Small intestine (tissue), 7 donors: ENCODE measurements around the gene ADRA2C. TPM values are rescaled to one million over a fixed set of nuclear protein-coding genes. Genes with fewer than 3 reads are reported as not detected.

Experiments
- DNase-seq, 2 donors: peaks; one replicate each; pipeline versions ENCODE4 v3.0.0 to v3.0.0-alpha.2; 2013
- FAIRE-seq: peaks from 2 replicates; lab custom pipeline; 2012; peaks lifted over from hg19 to GRCh38; lab: Jason Lieb, UNC
- H3K27ac ChIP-seq, 3 donors: one replicate each; pipeline ENCODE4 v1.5.1; 2013; ENCODE audit warnings: low read length in 2 of 3, mild to moderate bottlenecking in 2 of 3, control low read depth in 1 of 3, inconsistent platforms in 1 of 3, low read depth in 1 of 3, moderate library complexity in 1 of 3
- H3K27me3 ChIP-seq, 3 donors: one replicate each; pipeline ENCODE4 v1.6.1; 2013; ENCODE audit warnings: low read length in 3 of 3, inconsistent platforms in 1 of 3; ENCODE audit not compliant: control insufficient read depth in 3 of 3, insufficient read depth in 3 of 3
- H3K36me3 ChIP-seq, 3 donors: one replicate each; pipeline ENCODE4 v1.6.1; 2013; ENCODE audit warnings: low read length in 3 of 3, inconsistent platforms in 1 of 3, low read depth in 1 of 3, mild to moderate bottlenecking in 1 of 3, moderate library complexity in 1 of 3; ENCODE audit not compliant: control insufficient read depth in 3 of 3, insufficient read depth in 2 of 3
- H3K4me1 ChIP-seq, 3 donors: one replicate each; pipeline ENCODE4 v1.6.1; 2013; ENCODE audit warnings: low read length in 2 of 3, inconsistent platforms in 1 of 3, low read depth in 1 of 3, mild to moderate bottlenecking in 1 of 3, moderate library complexity in 1 of 3; ENCODE audit not compliant: control insufficient read depth in 3 of 3, insufficient read depth in 2 of 3
- H3K4me3 ChIP-seq, 3 donors: one replicate each; pipeline ENCODE4 v1.5.1; 2013; ENCODE audit warnings: low read length in 3 of 3, control low read depth in 1 of 3, inconsistent platforms in 1 of 3, low read depth in 1 of 3, mild to moderate bottlenecking in 1 of 3, moderate library complexity in 1 of 3
- H3K9me3 ChIP-seq, 2 donors: one replicate each; pipeline ENCODE4 v1.6.1; 2013; ENCODE audit warnings: low read depth in 1 of 2, low read length in 1 of 2; ENCODE audit not compliant: control insufficient read depth in 2 of 2, insufficient read depth in 1 of 2
- WGBS, 3 donors: extraction: QIAGEN DNeasy Blood & Tissue Kit; methylation state at CpG; one replicate each; pipeline ENCODE4 v1.1.7; 2013; 5-methylcytosine and 5-hydroxymethylcytosine counted together
- polyA plus RNA-seq, 4 donors: library from polyadenylated mRNA; stranded (reverse) in 3 of 4; unstranded in 1 of 4; fragments of 200-250 nt in 3 of 4; fragments of 120-200 nt in 1 of 4; gene quantifications; one replicate each; pipeline versions ENCODE4 v1.2.1 to v1.2.3, GENCODE V29; 2013
- donor health status: healthy with polysubstance abuse.
- donor health status: control.
- donor health status: control.
- donor health status: Bipolar disorder and iron deficiency.
- donor health status: healthy.

ADRA2C gene
- polyA plus RNA-seq, 4 donors = 0.21 to 4.6 TPM; not detected in 2

DNA sequence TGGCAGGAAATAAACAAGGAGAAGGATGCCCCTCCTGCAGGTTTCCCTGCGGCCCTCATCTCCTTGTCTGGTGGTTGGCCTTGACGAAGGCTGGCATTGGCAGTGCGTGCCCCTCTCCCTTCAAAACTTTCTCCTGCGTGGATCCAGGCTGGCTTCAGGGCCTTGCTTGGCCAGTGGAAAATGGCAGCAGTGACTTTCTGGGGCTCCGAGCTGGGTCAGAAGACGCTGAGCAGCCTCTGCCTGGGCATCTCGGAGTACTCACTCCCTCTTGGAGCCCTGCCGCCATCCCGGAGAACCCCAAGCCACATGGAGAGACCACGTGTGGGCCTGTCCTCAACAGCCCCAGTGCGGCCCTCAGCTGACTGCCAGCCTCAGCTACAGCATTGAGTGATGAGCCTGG lies 39.5 kb downstream of the ADRA2C start:
- H3K4me1 ChIP-seq = no peaks in the 10 kb centered on the region
- peaks cover 0 to 6% (median 2%) of the 10 kb centered on the region in 3 donors for H3K27me3 ChIP-seq
- H3K9me3 ChIP-seq = no peaks in the 10 kb centered on the region
- H3K36me3 ChIP-seq = no peaks in the 10 kb centered on the region
- DNase-seq (no peak), FAIRE-seq (no peak)
- H3K27ac ChIP-seq = no peak overlapping the region
- no peak overlapping the region for H3K4me3 ChIP-seq
- WGBS, 3 donors = 88 to 91% (median 89%) methylated on average over 11 of the region's 11 CpGs

DNA sequence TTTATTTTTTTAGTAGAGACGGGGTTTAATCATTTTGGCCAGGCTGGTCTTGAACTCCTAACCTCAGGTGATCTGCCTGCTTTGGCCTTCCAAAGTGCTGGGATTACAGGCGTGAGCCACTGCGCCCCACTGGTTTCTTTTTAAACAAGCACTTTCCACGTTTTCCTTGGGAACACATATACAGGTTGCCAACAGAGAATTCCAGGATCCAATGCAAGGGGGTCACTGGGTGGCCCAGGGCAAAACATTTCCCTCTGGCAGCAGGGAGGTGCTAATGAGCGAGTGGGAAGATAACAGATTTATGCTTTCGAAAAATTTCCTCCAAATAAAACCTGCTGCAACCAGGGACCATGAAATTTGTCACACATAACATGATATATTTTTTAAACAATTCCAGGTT lies 41.1 kb downstream of the ADRA2C start:
- FAIRE-seq (no peak), DNase-seq (no peak)
- Histone ChIP-seq H3K36me3 (no peaks in the 10 kb centered on the region), H3K27ac (no peak overlapping the region), H3K27me3 (peaks cover 0 to 5% (median 2%) of the 10 kb centered on the region in 3 donors), H3K4me3 (no peak overlapping the region), H3K9me3 (no peaks in the 10 kb centered on the region), H3K4me1 (no peaks in the 10 kb centered on the region)
- WGBS, 3 donors = 44 to 53% (median 48%) methylated on average over 6 of the region's 6 CpGs

DNA sequence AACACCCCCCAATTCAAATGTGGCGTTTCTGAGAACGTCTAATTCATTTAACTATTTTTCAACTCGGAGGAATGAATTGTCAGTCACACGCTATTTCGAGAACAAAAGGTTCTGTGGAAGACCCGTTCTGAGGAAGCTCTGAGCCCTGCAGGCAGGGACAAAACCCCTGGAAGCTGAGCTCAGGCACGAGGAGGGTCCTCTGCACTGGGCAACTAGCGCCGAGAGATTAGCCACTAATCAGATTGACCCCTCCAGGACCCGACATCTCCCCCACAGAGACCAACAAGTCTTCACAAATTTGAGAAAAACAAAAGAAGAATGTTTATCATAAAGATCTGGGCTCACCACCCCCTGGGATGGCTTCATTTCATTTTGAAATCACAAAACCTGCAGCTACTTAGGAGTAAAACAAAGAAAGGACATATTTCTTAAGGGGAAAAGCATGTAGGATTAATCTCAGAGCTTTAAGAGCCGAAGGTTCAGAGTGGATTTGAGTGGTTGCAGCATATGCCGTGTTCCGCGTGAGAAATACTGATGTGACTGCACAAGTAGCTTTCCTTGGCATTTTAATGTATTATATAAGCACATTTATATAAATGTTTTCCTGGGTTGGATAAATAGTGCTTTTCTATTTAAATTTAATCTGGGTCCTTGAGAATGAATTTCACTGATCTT lies 41.8 kb downstream of the ADRA2C start:
- no peak overlapping the region for H3K27ac ChIP-seq
- H3K9me3 ChIP-seq = no peaks in the 10 kb centered on the region
- DNase-seq (no peak), FAIRE-seq (no peak)
- 24 to 31% (median 28%) methylated on average over 14 of the region's 14 CpGs for WGBS, 3 donors
- H3K27me3 ChIP-seq = peaks cover 0 to 2% (median 2%) of the 10 kb centered on the region in 3 donors
- no peak overlapping the region for H3K4me3 ChIP-seq
- H3K36me3 ChIP-seq = no peaks in the 10 kb centered on the region
- H3K4me1 ChIP-seq = no peaks in the 10 kb centered on the region

DNA sequence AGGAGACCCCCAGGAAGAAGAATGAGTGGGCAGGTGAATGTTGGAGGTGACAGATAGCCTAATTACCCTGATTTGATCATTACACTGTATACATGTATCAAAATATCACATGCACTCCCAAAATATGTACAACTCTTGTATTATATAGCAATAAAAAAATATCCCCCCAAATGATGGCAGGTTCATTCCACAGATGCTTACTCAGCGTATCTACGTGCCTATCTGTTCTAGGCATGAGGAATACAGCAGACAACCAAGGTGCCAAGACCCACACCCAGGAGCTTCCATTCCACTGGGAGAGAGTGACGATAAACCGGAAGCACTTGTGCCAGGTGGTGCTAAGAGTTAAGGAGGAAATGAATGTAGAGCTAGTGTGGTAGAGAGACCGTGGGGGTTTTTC lies 42.4 kb downstream of the ADRA2C start:
- DNase-seq = no peak
- no peak for FAIRE-seq
- Histone ChIP-seq H3K9me3 (no peaks in the 10 kb centered on the region), H3K36me3 (no peaks in the 10 kb centered on the region), H3K4me1 (no peaks in the 10 kb centered on the region), H3K4me3 (no peak overlapping the region), H3K27me3 (peaks cover 0 to 2% (median 2%) of the 10 kb centered on the region in 3 donors), H3K27ac (no peak overlapping the region)
- 66 to 69% (median 67%) methylated on average over 5 of the region's 5 CpGs for WGBS, 3 donors

DNA sequence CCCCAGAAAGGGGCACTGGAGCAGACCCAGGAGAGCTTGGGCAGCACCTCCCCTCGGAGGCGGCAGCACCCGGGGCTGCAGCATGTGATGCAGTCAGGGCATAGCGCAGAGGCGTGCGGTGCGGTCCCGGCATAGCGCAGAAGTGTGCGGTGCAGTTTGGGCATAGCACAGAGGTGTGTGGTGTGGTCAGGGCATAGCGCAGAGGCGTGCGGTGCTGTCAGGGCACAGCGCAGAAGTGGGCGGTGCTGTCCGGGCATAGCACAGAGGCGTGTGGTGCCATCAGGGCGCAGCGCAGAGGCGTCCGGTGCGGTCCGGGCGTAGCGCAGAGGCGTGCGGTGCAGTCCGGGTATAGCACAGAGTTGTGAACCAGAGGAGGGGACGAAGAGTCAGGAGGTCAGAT lies 42.8 kb downstream of the ADRA2C start:
- H3K4me3 ChIP-seq = no peak overlapping the region
- no peaks in the 10 kb centered on the region for H3K36me3 ChIP-seq
- peaks cover 0 to 2% (median 2%) of the 10 kb centered on the region in 3 donors for H3K27me3 ChIP-seq
- no peaks in the 10 kb centered on the region for H3K9me3 ChIP-seq
- 92 to 93% (median 92%) methylated on average over 28 to 29 of the region's 29 CpGs for WGBS, 3 donors
- H3K27ac ChIP-seq = no peak overlapping the region
- no peak for FAIRE-seq
- no peak for DNase-seq
- H3K4me1 ChIP-seq = no peaks in the 10 kb centered on the region

DNA sequence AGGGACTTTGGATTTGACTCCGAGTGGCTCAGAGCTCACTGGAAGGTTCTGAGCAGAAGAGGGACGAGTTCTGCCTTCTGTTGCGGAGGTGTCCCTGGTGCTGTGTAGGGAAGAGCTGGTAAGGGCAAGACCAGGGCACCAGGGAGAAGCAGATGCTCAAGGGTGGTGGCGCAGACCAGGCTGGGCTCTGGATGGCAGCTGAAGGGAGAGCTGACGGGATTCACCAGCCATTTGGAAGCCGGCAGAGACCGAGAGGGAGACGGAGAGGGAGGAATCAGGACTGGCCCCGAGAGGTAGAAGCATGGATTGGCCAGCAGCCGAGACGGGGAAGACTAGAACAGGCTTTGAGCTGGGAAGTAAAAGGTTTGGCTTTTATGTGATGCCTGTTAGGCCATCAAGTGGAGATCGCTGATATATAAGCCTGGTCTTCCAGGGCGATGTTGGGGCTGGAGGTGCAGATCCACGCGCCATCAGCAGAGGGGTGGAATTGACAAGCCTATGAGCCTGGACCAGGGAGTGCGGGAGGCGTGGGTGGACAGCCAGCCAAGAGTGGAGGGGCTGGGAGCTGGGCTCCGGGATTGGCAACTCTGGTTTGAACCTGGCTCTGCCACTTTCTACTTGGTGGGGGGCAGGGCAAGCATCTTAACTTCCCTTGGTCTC lies 43.4 kb downstream of the ADRA2C start:
- peaks cover 0 to 2% (median 2%) of the 10 kb centered on the region in 3 donors for H3K27me3 ChIP-seq
- no peaks in the 10 kb centered on the region for H3K36me3 ChIP-seq
- DNase-seq = no peak
- no peaks in the 10 kb centered on the region for H3K9me3 ChIP-seq
- no peaks in the 10 kb centered on the region for H3K4me1 ChIP-seq
- H3K27ac ChIP-seq = no peak overlapping the region
- FAIRE-seq = no peak
- 74 to 76% (median 76%) methylated on average over 18 of the region's 18 CpGs for WGBS, 3 donors
- no peak overlapping the region for H3K4me3 ChIP-seq

DNA sequence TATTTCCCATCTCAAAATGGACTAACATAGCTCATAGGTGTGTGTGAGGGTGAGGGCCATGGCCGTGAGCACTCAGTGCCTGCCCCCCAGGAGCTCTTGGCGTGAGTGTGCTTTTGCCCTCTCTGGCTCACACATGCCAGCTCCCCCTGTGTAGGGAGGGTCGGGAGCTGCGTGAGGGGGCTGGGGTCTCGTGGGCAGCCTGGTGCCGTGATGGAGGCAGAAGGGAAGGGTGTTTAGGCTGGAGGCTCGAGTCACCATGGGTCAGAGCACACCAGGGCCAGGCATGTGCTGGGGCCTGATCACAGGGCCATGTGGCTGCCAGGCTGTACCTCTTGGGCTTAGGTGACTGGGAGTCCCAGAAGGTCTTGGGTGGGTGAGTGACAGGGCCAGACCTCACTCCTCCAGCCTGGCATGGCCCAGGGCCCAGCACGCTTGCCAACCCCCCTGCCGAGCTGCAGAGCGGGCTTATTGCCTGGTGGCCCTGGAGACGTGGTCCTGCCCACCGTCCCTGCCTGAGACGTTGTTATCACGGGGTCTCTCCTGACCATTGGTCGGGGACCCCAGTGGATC lies 44.0 kb downstream of the ADRA2C start:
- Histone ChIP-seq H3K27ac (no peak overlapping the region), H3K36me3 (no peaks in the 10 kb centered on the region), H3K4me3 (no peak overlapping the region), H3K4me1 (no peaks in the 10 kb centered on the region), H3K9me3 (no peaks in the 10 kb centered on the region), H3K27me3 (peaks cover 0 to 2% (median 2%) of the 10 kb centered on the region in 3 donors)
- no peak for DNase-seq
- WGBS, 3 donors = 63 to 77% (median 71%) methylated on average over 15 of the region's 15 CpGs
- no peak for FAIRE-seq

DNA sequence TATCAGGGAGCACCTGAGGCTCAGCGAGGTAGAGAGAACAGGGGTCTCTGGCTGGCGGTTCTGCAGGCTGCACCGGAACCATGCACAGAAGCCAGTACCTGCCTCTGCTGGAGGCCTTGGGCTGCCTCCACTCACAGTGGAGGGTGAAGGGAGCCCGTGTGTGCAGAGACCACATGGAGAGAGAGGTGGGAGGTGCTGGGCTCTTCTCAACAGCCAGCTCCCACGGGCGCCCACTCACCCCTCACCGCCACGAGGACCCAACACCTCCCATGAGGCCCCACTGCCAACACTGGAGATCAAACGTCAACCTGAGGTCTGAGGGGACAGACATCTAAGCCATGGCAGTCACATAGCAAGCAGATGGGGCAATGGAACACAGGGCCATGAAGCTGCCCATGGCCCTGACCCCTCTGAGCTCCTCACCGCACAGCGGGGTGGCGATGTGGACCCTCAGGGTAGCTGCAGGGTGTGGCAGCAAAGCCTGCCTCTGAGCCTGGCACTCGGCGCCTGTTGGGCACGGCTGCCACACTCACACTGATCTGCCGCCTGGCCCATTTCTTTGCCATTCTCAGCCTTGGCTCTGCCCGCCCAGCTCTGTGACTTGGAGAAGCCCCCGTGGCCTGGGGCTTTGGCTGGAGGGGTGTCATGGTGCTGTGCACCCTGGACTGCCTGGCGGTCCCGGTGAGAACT lies 44.8 kb downstream of the ADRA2C start:
- H3K9me3 ChIP-seq = no peaks in the 10 kb centered on the region
- no peak overlapping the region for H3K27ac ChIP-seq
- no peak overlapping the region for H3K4me3 ChIP-seq
- H3K36me3 ChIP-seq = no peaks in the 10 kb centered on the region
- 81 to 82% (median 81%) methylated on average over 20 of the region's 20 CpGs for WGBS, 3 donors
- H3K4me1 ChIP-seq = no peaks in the 10 kb centered on the region
- FAIRE-seq (no peak), DNase-seq (no peak)
- H3K27me3 ChIP-seq = peaks cover 0 to 2% (median 2%) of the 10 kb centered on the region in 3 donors
